ENCODE results near the gene ZNF436.
"Not testable (repeated sequence)": the region's sequence is repeated elsewhere in the genome, so short reads cannot be mapped to it uniquely, and the experiment has no call there.

ZNF436 gene

GRCh38 chr1:23366598-23366997, 3.0 kb downstream of the ZNF436 start:
- DNase-seq (ENCODE audit: low read depth), result no peak

DNA sequence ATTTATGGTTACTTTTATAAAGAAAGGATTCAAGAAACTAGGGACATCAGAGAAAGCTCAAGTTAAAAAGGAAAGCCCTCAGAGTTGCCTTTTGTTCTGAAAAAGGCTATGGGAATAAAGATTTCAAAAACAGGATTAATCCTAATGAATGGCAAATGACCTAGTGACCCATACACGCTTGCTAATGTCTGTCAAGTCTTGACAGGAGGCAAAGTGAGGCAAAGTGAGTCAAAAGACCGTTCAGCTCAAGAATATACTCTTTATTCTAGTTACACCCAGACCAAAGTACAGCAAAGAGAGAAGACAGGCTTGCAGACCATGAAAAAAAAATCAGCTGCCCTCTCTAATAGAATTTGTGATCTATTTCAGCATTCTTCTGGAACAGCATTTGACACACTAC, 3.5 kb downstream of the ZNF436 start:
- DNase-seq (ENCODE audit: low read depth), result no peak

GRCh38 chr1:23362218-23362713, 7.4 kb downstream of the ZNF436 start:
- no peak for DNase-seq (ENCODE audit: low read depth)

DNA sequence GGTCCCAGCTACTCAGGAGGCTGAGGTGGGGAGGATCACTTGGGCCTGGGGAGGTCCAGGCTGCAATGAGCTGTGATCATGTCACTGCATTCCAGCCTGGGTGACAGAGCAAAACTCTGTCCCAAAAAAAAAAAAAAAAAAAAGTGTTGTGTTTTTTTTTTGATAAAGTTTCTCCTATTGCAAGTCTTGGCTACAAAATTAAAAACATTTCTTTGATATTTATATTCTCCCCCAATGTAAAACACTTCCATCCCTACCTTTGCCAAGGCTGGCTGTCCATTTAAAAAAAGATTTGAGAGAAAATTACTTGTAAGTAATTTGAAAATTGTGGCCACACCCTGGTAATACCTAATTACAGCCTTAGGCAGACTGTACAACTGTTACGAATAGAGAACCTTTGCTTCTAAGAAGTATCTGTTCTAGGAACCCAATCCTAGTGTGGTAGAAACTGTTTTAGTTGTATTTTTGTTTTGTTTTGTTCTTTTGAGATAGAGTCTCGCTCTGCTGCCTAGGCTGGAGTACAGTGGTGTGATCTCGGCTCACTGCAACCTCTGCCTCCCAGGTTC, 11.2 kb downstream of the ZNF436 start:
- no peak for DNase-seq (ENCODE audit: low read depth)

- DNase-seq (ENCODE audit: low read depth), result no peak
Observed at GRCh38 chr1:23357138-23357908, 12.3 kb downstream of the ZNF436 start.

- no peak for DNase-seq (ENCODE audit: low read depth)
Observed at GRCh38 chr1:23356471-23357137, 13.0 kb downstream of the ZNF436 start.

GRCh38 chr1:23354245-23354644, 15.4 kb downstream of the ZNF436 start:
- no peak for DNase-seq (ENCODE audit: low read depth)

DNA sequence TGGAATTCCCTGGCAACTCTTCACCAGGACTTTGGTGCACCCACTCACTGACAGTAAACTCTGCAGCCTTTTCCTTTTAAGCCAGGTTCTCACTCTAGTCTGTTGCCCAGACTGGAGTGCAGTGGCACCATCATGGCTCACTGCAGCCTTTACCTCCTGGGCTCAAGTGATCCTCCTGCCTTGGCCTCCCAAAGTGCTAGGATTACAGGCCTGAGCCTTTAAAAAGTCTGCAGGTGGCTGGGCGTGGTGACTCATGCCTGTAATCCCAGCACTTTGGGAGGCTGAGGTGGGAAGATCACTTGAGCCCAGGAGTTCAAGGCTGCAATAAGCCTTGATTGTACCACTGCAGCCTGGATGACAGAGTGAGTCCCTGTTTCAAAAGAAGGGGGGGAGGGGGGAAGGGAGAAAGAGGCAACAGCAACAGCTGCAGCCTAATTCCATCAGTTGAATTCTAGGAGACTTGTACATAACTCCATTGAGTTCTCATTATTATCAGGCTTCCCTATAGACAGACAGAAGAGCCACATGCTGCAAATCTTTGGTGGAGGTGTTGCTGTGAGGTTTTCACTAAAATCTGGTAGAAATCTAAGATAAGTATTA, 17.4 kb downstream of the ZNF436 start:
- DNase-seq (ENCODE audit: low read depth), result no peak

- DNase-seq (ENCODE audit: low read depth), result no peak
Observed at GRCh38 chr1:23345920-23346319, 23.7 kb downstream of the ZNF436 start.

- DNase-seq (ENCODE audit: low read depth), result no peak
Observed at GRCh38 chr1:23344987-23345472, 24.6 kb downstream of the ZNF436 start.

DNA sequence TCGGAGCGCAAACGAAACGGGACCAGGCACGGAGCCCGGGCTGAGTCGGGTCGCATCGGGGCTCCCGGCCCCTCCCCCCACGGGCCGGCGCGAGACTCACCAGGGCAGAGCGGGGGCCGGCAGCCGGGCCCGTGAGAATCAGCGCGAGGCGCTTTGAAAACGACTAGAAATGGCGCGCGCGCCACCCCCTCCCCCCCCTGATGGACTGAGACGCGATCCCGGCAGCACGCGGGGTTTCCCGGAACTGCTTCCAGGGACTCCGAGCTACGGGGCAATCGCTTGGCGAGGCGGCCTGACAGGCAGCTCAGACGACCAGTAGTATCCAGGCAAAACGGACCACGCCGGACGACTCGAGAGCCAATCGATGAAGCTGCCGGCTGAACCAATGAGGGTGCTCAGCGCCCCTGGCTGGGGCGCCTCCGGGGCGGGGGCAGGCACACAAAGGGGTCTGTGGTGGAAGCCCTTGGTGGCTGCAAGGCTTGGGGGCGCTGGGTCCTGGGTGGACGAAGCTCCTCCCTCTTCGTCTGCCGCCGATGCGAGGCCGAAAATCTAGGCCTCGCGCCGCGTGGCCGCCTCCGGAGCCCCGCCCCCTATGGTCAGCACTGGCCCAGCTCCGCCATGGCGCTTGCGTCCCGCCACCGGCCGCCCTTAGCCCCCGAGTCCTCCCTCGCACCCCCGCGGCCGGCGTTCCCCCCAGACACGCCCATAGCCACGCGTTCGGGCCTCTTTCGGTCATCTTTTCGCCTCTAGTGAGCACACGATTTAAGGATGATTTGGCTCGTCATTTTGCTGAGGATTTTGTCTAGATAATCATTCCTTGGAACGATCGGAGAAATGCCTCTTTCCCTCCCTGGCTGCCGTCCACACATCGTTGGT, 25.3 kb downstream of the ZNF436 start, which contains the start of gene HNRNPR:
HNRNPR (minus strand) TSS at position 174 of the 876 bp plus-strand sequence. CDS start 3,276 bp downstream, outside the sequence.
- DNase-seq (ENCODE audit: low read depth), result peak; percentile 99

DNA sequence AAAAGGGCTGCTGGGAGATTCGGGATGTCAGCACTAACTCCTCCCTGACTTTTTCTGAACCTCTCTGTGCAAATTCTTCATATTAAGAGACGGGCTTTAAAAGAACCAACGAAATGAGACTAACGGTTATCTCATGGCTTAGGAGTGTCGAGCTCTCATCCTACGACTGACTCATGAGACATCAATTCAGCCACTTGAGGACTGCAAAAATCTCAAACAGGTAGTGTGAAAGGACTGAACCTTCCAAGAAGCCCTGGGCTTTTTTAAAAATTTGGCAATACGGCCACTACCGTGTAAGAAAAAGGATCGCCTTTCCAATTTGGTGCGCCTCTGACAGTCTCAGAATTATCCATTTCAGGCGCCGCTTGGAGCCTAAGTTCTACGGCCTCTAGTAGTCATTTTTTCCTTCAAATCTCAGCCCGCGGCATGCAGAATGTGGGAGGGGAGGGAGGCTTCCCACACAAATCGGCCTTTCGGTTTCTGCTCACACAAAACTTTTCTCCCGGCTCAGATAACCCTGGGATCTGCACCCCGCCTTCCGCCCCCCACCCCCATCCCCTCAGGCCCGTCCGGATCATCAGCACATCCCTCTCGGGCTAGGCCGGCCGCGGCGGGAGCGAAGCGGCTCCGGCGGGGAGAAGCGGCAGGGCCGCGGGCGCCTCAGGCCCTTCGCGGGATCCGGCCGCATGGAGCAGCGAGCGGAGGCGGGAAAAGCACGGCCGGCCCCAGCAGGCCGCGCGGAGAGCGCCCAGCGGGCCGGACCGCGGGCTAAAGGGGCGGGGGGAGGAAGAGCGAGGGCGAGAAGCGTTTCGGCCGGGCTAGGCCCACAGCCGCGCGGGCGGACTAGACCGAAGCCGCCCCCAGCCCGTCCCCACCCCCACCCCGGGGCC, 26.2 kb downstream of the ZNF436 start:
- DNase-seq (ENCODE audit: low read depth), result peak; percentile 7

DNA sequence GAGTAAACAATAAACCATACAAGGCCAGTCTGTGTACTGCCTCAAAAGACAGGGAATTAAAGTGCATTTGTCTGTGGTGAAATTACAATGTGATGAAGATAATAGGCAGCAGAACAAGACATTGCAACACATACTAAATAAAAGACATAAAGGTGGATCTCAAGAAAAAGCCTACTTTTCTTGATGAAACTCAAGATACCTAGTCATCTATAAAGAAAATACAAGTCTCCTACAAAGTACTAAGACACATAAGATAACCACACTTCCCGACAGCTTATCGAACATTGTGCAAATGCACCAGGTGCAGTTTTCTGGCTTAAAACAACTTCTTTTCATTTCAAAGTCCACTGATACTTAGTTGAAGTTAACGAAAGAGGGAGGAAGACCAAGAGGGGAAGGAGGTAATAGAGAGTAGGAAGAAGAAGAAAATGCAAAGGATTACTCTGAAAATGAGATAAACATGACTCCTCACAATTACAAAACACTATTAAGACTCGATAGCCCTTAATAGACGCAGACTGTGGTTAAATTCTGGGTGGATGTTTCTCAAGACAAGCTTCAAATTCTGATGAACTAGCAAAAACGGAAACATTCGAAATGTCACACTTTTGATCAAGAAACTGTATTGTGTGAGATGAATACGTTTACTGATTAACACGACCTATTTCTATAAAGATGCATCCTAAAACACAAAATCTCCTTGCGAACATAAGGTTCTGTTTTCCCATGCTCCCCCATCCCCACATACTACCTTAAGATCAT, 27.5 kb downstream of the ZNF436 start:
- DNase-seq (ENCODE audit: low read depth), result no peak

DNA sequence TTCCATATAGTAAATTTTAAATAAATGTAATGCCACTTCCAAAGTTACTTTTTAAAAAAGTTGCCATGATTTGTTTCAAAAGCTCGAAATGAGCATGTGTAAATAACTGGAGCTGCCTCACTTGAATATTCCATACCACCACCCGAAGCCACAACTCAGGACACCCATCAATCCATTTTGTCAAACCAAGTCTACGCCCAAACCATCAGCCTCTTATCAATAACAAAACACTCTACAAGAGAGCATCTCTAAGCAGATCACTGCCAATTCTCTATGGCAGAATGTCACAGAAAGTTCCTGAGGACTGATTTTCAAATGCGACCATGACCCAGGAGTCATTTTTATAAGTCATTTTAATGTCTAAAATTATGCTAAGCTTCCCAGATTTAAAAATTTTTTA, 30.0 kb downstream of the ZNF436 start:
- DNase-seq (ENCODE audit: low read depth), result no peak

GRCh38 chr1:23337869-23338268, 31.8 kb downstream of the ZNF436 start:
- DNase-seq (ENCODE audit: low read depth), result no peak

DNA sequence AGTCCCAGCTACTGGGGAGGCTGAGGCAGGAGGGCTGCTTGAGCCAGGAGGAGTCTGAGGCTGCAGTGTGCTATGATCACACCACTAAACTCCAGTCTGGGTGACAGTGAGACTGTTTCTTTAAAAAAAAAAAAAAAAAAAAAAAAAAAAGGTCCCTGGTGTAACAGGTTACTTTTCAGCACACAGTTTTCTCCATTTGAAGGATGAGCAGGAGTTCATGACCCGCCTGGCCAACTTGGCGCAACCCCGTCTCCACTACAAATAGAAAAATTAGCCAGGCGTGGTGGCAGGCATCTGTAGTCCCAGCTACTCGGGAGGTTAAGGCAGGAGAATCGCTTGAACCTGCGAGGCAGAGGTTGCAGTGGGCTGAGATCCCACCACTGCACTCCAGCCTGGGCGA, 37.9 kb downstream of the ZNF436 start:
- no peak for DNase-seq (ENCODE audit: low read depth)

GRCh38 chr1:23330846-23331245, 38.8 kb downstream of the ZNF436 start:
- DNase-seq (ENCODE audit: low read depth), result no peak

- no peak for DNase-seq (ENCODE audit: low read depth)
Observed at GRCh38 chr1:23325393-23325792, 44.2 kb downstream of the ZNF436 start.

GRCh38 chr1:23322770-23323169, 46.9 kb downstream of the ZNF436 start:
- no peak for DNase-seq (ENCODE audit: low read depth)

GRCh38 chr1:23310280-23310679, 59.4 kb downstream of the ZNF436 start:
- DNase-seq (ENCODE audit: low read depth), result not testable (repeated sequence)

All from T-helper 22 cell (primary cell).